Fibroblast of lung (primary cell): Measurements from ENCODE around the gene MGLL.

Experiments used
- CTCF ChIP-seq, 2 donors: IDR thresholded peaks in 1 of 2; conservative IDR thresholded peaks in 1 of 2; 1 replicate in 1 of 2; 2 replicates in 1 of 2; pipeline ENCODE4 v1.5.1; 2011 to 2012; ENCODE audit warnings: low read length in 2 of 2, control low read depth in 1 of 2, inconsistent platforms in 1 of 2, low read depth in 1 of 2, mild to moderate bottlenecking in 1 of 2
- EZH2 ChIP-seq: IDR thresholded peaks from 2 replicates; pipeline ENCODE4 v1.5.1; 2012; ENCODE audit warnings: low read length, control low read depth, mild to moderate bottlenecking; ENCODE audit errors: missing control alignments

- TF ChIP-seq CTCF (conservative IDR thresholded peaks at IDR 0.05 in 1 of 2, IDR thresholded peaks at IDR 0.05 in 1 of 2; ENCODE audit: low read depth in 1 of 2, low read length in 2 of 2), result no peak
- no peak for TF ChIP-seq EZH2
These were observed 4.9 kb downstream of the MGLL start for GRCh38 chr3:127817406-127817841.
